ENCODE data around the gene UFD1.
"Not testable (repeated sequence)": the region's sequence is repeated elsewhere in the genome, so short reads cannot be mapped to it uniquely, and the experiment has no call there.

Gene UFD1

GRCh38 chr22:19448739-19449421 lies 30.1 kb downstream of the UFD1 start:
- no peak for DNase-seq (ENCODE audit: low read depth)

- no peak for DNase-seq (ENCODE audit: low read depth)
These were observed 30.9 kb downstream of the UFD1 start for GRCh38 chr22:19448076-19448607.

DNA sequence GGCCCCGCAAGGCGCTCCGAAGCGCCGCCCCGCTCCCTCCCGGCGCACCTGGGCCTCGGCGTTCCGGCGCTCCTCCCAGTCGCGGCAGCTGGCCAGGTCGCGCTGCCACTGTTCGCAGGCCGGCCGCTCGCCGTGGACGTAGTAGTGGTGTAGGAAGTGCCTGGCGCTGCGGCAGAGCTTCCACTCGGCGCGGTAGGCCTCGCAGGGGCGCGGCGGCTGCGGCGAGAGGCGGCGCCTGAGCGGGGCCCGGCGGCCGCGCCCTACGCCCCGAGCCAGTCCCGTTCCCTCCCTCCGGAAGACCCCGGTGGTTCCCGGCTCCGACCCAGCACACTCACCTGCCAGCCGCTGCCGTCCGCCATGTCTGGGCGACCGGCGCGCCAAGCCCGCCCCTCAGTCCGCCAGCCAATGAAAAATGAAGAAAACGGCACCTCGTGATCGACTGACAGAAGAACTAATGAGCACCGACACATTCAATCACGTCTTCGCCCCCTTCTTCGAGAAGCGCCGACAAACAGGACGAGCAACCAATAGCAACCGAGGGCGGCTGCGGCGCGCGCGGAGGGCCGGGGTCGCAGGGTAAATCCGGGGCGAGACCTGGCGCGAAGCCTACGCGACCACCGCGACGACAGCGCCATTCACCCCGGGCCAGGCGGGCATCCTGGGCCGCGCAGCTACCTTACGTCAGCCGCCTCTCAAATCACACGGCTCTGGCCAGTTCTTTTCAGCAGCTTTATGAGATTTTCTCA lies 31.5 kb downstream of the UFD1 start, which contains the start of gene C22orf39:
Gene C22orf39 (minus strand): TSS at position 382 of the 746 bp plus-strand sequence. CDS start 23 bp downstream, at position 359.
- peak; percentile 88 for DNase-seq (ENCODE audit: low read depth)

- no peak for DNase-seq (ENCODE audit: low read depth)
These were observed 32.2 kb downstream of the UFD1 start for GRCh38 chr22:19446603-19447329.

DNA sequence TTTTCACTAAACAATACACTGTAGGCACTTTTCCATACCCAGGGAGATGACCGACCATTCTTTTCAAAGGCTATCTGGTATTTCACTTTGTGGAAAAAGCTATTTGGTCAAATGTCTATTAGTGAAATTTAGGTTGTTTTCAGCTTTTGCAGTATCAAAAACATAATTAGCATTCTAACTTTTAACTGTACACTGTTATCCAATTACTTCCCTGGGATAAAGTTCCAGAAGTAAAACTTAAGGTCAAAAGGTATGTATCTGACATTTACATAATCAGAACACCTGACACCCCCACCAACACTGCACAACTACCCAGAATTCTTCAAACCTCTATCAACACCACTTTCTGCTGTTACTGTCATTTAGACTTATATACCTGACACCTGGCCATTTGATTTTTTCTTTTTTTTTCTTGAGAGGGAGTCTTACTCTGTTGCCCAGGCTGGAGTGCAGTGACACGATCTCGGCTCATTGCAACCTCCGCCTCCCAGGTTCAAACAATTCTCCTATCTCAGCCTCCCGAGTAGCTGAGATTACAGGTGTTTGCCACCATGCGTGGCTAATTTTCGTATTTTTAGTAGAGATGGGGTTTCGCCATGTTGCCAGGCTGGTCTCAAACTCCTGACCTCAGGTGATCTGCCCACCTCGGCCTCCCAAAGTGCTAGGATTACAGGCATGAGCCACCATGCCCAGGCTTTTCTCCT lies 33.6 kb downstream of the UFD1 start:
- DNase-seq (ENCODE audit: low read depth): not testable (repeated sequence)

- no peak for DNase-seq (ENCODE audit: low read depth)
These were observed 35.3 kb downstream of the UFD1 start for GRCh38 chr22:19443544-19444211.

GRCh38 chr22:19442166-19442565 lies 36.8 kb downstream of the UFD1 start:
- no peak for DNase-seq (ENCODE audit: low read depth)

DNA sequence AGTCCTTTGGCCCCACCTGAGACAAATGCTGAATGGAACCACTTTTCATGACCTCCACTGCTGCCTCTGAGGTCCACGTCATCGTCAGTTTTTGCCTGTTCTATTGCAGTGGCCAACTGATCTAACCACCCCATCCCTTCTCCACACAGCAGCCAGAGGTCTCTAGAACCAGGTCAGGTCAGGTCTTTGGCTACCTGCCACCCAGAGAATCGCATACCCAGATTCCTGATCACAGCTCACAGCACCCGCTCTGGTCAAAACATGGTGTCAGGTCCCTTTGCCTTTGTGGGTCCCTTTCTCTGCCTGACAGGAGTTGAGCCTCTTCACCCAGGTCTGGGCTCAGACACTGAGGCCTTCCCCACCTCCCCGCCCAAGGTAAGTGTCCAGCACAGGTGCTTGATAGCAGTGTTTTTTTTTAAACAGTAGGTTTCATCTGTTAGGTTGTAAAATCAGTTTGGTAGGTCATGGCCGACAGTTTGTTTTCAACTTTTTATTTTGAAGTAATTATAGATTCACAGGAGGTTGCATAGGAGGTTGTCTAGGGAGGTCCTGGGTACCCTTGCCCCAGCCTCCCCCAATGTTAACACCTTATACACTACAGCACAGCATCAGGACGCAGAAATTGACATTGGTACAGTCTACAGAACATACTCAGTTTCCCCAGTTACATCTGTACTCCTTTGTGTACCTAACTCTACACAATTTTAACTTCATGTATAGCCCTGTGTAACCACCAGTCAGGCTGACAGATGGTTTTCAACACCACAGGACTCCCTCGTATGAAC lies 38.4 kb downstream of the UFD1 start:
- no peak for DNase-seq (ENCODE audit: low read depth)

GRCh38 chr22:19438298-19438697 lies 40.7 kb downstream of the UFD1 start:
- no peak for DNase-seq (ENCODE audit: low read depth)

DNA sequence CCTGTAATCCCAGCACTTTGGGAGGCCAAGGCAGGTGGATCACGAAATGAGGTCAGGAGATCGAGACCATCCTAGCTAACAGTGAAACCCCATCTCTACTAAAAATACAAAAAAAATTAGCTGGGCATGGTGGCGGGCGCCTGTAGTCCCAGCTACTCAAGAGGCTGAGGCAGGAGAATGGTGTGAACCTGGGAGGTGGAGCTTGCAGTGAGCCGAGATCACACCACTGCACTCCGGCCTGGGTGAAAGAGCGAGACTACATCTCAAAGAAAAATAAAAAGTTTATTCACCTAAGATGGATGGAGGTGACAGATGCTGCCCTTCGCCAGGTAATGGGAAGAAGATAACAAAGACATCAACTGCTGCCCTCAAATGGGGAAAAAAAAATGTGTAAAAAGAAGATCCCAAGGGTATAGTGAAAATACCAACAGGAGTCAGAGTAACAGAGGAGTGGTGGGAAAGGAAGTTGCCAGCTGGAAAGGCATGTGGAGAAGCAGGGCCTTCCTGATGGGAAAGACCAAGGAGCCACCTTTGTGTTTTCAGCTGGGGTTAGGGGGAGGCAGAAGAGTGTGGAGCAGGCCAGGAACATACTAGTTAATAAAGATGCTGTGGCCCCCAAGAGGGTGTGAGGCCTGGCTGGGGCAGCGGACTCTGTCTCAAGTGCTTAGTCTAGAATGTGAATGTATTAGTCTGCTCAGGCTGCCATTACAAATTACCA lies 42.4 kb downstream of the UFD1 start:
- DNase-seq (ENCODE audit: low read depth): not testable (repeated sequence)

DNA sequence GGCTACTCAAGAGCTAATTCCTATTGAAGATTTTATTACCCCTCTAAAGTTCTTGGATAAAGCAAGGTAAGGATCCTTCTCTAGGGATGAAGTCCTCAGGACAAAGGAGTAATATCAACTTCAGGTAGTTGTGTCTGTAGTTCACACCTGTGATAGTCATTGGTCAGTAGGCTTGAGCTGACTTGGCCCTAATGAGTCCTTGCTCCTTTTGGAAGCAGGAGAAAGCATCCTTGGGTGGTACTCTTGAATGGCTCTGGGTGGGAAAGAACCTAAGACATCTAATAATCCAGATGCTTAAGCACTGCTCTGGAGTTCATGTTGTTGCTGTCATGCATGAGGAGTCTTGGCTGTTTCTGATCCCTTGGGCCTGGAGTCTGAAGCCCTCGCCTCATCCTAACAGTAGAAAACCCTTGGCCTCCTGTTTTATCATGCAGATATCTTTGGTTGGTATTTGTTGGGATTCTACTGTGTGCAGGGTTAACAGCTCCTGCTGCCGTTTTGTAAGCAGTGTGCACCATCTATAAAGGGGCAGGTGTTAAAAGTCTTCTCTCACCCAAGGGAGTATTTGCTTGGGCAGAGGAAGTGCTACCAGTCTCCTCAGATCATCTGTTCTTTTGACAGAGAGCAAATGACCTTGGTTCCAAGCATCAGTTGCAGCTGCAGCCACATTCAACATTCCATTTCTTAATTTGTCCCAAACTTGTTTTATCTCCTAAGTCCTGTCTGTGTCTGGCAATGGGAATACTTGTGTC lies 44.0 kb downstream of the UFD1 start:
- DNase-seq (ENCODE audit: low read depth): no peak

- no peak for DNase-seq (ENCODE audit: low read depth)
These were observed 44.6 kb downstream of the UFD1 start for GRCh38 chr22:19434401-19434800.

- peak; percentile 70 for DNase-seq (ENCODE audit: low read depth)
These were observed 46.7 kb downstream of the UFD1 start, which contains the start of gene MRPL40 for GRCh38 chr22:19432133-19432851. Gene MRPL40, plus strand, starts transcription at chr22:19432545. Its CDS starts 10 bp downstream, at chr22:19432555.

DNA sequence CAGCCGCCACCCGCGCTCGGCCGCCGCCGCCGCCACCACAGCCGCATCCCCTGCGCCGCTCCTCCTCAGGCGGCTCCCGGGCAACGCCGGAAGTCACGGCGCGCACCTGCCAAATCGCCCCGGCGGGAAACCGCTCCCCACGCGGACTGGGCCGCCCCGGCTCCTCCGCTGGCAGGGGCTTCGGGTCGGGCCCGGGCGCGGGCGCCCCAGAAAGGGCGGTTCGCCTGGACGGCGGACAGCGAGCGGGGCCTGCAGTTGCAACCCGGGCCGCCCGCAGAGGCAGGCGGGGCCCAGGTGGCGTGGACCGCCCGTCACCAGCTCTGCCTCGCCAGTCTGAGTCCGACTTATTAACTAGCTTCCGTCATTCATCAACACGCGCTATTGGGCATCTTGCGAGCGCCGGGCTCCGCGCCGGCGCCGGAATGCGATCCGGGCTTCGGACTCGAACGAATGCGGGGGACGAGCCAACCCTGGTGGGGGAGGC lies 47.3 kb downstream of the UFD1 start, which contains the start of gene HIRA:
Gene HIRA (minus strand): TSS at position 85 of the 484 bp plus-strand sequence. CDS start 257 bp downstream, outside the sequence.
- DNase-seq (ENCODE audit: low read depth): peak; percentile 68

DNA sequence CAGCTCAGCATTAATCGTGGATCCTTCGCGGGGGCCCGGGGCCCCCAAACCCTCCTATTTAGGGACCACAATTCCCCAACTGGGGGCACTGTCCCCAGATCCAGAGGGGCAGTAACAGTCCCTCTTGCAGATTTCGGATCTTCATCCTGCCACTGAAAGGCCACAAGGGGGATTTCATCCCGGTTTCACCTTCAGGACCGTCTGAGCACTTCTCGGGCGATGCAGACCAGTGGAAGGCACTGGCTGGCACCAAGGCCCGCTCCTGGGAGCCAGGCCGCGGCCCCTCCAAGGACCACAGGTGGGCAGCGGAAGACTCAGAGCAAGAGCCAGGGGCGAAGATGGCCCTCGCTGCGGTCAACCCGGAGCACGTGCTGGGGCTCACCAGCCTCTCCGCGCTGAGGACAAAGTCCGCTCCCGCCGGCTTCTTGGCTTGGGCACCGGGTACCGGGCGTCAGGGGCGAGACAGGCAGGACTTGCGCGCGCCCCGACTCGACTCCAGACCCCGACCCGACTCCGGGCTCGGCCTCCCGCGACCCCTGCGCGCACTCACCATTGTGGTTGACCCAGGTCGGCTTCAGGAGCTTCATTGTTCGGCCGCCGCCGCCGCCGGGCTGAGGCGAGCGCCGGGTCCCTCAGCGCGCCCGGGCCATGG lies 48.0 kb downstream of the UFD1 start:
- DNase-seq (ENCODE audit: low read depth): no peak

- DNase-seq (ENCODE audit: low read depth): peak; percentile 25
These were observed 48.8 kb downstream of the UFD1 start for GRCh38 chr22:19429950-19430889.

Measured in T-helper 22 cell (primary cell).